Measurements from ENCODE around the gene CAMTA1. TPM values are rescaled to one million over a fixed set of nuclear protein-coding genes. Genes with fewer than 3 reads are reported as not detected.
A peak's percentile ranks its signal among the peaks of the same experiment; 100 is the strongest.

The CAMTA1 gene
- total RNA-seq, 1 experiment from 2014 or later, result 102 TPM

DNA sequence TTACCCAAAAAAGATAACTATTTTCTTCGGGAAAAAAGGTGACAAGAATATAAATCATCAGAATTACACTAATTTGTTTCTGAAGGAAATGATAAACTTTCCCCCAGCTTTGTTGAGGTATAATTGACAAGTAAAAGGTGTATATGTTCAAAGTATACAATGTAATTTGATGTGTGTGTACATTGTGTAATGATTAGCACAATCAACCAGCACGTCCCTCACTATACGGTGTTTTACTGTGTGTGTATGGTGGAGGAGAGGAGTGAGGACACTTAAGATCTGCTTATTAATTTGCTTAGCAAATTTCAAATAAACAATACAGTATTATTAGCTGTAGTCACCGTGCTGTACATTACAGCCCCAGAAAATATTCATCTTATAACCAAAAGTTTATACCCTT is 77.7 kb downstream of the CAMTA1 start:
- in situ Hi-C loops (cut with HindIII; ENCODE audit: low pct_unique_long_range_greater_than_20kb, low sequenced_read_pairs), result no loop called here
- no peak for DNase-seq (ENCODE audit: low read depth)

DNA sequence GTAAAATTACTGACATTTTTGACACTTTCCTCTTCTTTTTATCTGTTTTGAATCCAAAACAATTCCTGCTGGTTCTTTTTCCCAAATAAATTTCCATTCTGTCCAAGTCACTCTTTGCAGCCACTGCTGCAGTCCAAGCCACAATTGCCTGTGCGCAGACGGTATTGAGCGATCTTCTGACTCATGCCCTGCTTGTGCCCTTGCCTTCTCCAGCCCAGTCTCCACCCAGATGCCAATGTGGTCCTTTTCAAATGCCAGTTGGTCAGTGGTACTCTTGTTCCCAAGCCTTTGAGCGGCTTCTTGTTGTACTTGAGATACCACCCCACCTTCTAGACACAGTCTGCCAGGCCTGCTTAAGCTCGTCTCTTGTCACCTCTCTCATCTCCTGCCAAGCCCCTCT is 78.9 kb downstream of the CAMTA1 start:
- no peak for DNase-seq (ENCODE audit: low read depth)
- in situ Hi-C loops (cut with HindIII; ENCODE audit: low pct_unique_long_range_greater_than_20kb, low sequenced_read_pairs), result no loop called here

DNA sequence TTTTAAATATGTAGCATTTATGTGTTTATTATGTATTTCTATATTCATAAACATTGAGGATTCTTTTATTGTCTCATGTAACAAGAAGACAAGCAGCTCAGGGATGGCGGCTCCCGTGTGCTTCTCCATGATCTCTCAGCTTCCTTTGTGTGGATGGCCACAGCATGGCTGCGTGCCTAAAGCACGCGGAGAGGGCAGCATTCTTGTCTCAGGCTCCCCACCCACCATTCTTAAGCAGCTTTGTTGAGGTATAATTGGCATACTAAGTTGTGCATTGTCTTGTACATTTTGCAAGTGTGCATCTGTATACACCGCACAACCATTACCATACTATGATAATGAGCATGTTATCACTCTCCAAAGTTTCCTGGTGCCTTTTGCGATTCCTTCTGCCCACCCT is 81.6 kb downstream of the CAMTA1 start:
- DNase-seq (ENCODE audit: low read depth), result no peak
- in situ Hi-C loops (cut with HindIII; ENCODE audit: low pct_unique_long_range_greater_than_20kb, low sequenced_read_pairs), result no loop called here

DNA sequence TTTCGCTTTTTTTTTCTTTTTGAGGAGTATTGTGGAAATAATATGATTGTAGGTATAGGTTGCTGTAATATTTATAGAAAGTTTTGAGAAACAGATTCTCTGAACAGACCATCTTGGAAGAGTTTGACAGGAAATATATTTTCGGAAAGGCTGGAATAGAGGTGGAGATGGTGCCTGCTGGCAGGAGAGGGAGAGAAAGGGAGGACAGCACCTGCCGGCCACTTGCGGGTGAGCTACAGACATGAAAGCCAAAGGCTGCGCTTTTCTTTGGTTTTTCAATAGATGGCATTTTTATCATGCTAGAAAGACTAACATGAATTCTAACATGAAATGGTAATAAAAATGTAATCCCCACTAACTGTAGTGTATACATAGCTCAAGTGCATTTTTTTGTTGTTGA is 82.1 kb downstream of the CAMTA1 start:
- no peak for DNase-seq (ENCODE audit: low read depth)
- in situ Hi-C loops (cut with HindIII; ENCODE audit: low pct_unique_long_range_greater_than_20kb, low sequenced_read_pairs), result no loop called here

DNA sequence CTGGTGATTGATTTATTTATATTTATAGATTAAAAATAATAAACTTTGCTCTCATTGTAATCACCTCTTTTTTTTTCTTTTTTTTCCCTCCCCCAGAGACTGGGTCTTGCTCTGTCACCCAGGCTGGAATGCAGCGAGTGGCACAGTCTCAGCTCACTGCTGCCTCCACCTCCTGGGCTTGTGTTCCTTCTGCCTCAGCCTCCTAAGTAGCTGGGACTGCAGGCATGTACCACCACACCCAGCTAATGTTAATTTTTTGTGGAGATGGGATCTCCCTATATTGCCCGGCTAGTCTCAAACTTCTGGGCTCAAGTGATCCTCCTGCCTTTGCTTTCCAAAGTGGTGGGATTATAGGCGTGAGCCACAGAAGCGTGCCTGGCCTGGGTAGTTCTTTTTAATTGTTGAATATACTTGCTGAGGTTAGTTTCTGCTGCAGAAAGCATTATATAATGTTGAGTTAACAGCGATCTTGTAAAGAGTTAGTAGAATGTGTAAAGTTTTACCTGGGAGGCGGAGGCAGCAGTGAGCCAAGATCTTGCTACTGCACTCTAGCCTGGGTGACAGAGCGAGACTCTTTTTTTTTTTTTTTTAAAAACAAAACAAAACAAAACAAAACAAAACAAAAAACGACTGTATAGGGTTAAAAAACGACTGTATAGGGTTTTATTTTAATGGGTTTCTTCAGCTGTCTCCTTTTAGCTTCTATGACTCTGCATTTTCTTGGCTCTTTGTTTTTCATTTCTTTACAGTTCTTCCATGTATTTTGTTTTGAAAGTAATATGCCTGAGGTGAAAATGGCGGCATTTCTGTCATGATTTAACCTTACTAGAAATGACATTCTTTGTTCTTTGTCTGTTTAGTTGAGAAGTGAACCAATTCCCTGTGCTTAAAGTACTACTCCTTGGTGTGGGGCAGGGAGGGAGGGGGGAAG is 82.7 kb downstream of the CAMTA1 start:
- DNase-seq (ENCODE audit: low read depth), result peak; percentile 29
- in situ Hi-C loops (cut with HindIII; ENCODE audit: low pct_unique_long_range_greater_than_20kb, low sequenced_read_pairs), result no loop called here

DNA sequence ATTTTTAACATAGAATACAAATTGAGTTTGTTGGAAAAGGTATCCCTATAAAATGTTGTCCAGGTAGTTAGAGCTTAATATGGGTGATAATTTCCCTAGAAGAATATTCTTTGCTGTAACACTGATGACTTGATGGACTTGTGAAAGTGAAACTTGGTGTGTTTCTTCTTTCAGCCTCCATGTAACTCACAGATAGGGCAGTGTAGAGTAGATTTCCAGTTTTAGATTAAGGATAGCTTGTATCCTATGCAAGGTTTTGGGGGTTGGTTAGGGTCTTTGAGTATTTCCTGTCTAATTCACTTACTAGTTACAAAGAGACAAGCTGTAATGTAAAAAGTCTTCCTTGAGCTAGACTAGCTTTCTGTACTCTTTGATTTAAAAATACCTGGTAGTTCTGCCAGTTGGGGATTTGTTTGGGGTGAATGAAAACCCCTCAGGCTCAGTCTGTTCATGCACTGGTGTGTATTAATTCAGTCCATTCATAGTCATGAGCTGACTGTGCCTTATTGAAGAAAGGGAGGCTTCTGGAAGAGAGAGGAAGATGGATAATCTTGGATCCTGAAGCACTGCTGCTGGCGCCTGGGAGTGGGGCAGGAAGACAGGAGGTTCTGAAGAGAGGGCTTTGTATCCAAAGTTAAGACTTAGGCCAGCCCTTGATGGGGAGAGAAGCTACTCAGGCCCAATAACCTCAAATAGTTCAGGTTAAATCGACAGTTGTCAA is 83.6 kb downstream of the CAMTA1 start:
- no peak for DNase-seq (ENCODE audit: low read depth)
- in situ Hi-C loops (cut with HindIII; ENCODE audit: low pct_unique_long_range_greater_than_20kb, low sequenced_read_pairs), result no loop called here

DNA sequence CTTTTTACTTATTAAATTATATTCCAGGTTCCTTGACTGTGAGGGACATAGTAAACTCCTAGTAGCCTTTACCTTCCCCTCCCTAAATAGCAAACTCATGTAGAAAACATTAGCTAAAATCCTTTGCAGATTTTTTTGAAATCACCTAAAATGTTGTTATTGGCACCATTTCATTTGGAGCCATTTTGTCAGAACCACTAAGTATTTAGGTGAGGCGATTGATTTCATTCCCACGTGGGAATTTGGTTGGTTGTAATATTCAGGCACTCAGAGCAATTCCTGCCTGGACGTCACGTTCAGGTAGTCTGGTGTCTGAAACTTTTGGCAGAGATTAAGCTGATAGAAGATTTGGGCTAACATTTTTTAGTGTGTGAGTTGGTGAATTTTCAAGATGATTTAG is 84.3 kb downstream of the CAMTA1 start:
- in situ Hi-C loops (cut with HindIII; ENCODE audit: low pct_unique_long_range_greater_than_20kb, low sequenced_read_pairs), result no loop called here
- DNase-seq (ENCODE audit: low read depth), result no peak

DNA sequence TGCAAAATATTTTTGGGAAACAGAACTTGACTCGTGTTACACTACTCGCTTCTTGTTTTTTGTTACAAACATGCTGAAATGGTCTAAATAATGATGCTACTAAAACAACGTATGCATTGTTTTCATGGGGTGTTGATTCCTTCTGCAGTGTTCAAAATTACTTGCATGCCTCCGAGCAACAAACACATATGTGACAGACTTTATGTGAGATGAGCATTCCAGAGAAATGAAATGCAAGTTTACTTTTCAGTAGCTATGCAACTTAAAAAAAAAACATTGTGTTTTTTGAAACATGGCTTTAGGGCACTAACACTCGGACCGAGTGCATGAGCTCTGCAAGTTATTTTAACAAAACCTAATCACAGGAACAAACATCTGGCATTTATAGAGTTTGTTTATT is 84.8 kb downstream of the CAMTA1 start:
- no peak for DNase-seq (ENCODE audit: low read depth)
- in situ Hi-C loops (cut with HindIII; ENCODE audit: low pct_unique_long_range_greater_than_20kb, low sequenced_read_pairs), result no loop called here

DNA sequence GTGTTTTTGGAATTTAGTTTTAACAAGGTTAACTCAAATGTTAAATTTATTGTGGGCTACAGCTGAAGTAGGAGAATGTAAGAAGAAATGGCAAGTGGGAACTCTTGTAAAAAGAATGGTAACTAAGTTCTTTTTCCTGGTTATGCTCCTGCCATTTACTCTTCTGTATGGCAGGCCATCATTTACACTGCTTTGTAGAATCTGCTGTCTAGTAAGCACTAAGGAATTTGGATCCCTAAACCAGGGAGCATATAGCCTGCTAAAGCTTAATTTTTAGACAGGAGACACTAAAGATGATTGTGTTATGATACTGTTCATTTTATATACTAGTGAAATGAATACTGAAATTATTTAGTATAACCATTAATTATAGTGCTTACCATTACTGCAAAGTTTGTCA is 85.3 kb downstream of the CAMTA1 start:
- DNase-seq (ENCODE audit: low read depth), result no peak

DNA sequence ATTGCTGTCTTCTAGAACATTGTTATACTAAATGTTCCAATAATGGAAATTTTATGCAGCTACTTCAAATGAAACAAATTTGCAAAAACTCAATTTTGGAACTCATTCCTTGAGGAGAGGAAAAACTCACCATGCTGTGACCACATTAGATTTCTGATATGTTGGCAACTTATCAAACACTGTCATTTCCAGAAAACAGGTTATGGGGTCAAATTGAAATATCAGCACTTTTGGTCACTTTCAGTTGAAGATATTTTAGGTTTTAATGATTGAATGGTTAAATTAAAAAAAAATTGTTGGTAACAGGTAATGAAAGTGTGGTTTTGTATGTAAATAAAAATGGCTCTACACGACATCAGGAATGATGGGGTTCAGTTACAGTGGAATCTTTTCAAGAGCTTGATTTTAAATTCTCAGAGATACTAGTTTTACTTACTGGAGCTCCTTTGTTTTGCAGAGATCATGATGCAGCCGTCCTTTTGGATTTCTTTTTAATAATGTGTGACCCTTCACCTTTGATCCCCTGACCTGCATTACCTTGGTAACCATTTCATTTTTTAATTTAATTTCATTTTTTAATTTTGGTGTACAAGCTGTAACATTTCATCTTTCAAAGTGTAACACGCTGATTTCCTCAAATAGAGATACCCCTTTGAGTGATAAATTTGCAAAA is 86.2 kb downstream of the CAMTA1 start:
- no peak for DNase-seq (ENCODE audit: low read depth)
- in situ Hi-C loops (cut with HindIII; ENCODE audit: low pct_unique_long_range_greater_than_20kb, low sequenced_read_pairs), result no loop called here

More for the DNA sequence above, 85.3 kb downstream of the CAMTA1 start:
- in situ Hi-C loops (cut with HindIII; ENCODE audit: low pct_unique_long_range_greater_than_20kb, low sequenced_read_pairs), result no loop called here

DNA sequence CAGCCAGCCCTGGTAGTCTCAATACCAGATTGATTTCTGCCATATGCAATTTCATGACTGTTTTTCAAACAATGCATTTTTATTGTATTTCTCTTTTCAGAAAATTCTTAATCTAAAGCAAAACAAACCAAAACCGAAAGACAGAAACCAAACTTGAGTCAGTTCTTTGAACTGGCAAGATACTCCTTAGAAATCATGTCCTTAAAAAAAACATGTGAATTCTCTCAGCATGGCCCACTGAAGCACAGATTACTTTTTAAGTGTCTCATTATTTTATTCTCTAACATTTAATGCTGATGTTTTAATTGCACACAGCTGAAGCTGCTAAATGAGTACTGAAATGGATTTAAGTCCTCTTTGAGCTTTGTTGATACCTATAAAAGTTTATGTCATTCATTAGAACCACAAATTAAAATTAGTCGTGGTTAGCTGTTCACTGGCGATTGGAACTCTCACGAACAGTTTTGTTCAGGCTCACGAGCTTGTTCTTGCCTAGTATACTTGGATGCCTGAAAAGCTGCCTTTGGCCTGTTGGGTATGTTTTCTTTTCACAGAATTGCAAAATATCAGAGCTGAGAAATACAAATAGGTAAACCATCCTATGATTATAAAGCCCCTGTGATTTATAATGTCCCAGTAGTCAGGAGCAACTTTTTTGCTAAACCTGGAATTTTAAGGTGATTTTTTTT is 87.5 kb downstream of the CAMTA1 start:
- no peak for DNase-seq (ENCODE audit: low read depth)
- in situ Hi-C loops (cut with HindIII; ENCODE audit: low pct_unique_long_range_greater_than_20kb, low sequenced_read_pairs), result no loop called here

DNA sequence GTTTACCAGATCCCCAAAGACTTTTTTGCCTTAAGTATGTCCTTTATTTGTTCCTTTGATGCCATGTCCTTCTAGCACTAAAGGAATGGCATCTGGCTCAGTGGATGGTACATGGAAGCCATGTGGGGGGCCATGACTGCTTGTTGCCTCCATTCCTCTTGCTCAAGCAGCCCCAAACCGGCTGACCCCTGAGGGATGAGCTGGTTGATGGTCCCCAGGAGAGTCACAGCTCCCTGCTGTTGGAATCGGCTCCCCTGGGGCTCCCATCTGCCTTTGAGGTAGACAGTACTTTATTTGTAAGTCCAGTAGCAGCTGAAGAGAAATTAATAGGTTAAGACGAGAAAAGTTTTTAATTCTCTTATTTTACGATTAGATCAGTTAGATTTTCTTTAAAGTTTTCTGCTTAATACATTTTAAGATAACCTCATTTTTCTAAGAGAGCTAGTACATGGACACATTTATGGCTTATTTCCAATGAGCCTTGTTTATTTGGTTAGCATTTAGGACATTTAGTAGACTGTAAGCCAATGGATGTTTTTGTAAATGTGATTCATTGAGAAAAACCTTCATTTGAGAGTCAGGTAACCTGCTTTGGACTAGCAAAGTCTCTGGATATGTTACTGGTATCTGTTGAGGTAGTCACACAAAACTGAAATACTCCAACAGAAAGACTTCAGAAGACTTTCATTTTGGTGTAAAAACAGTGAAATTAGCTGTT is 88.2 kb downstream of the CAMTA1 start:
- DNase-seq (ENCODE audit: low read depth), result no peak
- in situ Hi-C loops (cut with HindIII; ENCODE audit: low pct_unique_long_range_greater_than_20kb, low sequenced_read_pairs), result no loop called here

DNA sequence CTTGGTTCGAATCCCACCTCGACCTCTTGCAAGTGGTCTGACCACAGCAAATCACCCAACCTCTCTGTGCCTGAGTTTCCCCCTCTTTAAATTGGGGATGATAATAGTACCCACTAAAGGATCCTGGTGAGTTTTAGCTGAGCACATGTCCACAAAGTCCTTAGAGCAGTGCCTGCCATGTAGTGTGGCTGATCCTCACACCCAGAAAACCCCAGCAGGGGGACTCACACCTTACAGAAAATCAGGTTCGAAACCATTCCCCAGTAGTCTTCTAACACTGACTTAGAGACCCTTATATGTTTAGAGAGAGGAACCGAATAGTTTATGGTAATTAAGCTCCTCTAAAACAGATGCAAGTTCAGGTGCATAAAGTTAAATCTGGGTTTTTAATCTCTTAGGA is 89.0 kb downstream of the CAMTA1 start:
- in situ Hi-C loops (cut with HindIII; ENCODE audit: low pct_unique_long_range_greater_than_20kb, low sequenced_read_pairs), result no loop called here
- no peak for DNase-seq (ENCODE audit: low read depth)

DNA sequence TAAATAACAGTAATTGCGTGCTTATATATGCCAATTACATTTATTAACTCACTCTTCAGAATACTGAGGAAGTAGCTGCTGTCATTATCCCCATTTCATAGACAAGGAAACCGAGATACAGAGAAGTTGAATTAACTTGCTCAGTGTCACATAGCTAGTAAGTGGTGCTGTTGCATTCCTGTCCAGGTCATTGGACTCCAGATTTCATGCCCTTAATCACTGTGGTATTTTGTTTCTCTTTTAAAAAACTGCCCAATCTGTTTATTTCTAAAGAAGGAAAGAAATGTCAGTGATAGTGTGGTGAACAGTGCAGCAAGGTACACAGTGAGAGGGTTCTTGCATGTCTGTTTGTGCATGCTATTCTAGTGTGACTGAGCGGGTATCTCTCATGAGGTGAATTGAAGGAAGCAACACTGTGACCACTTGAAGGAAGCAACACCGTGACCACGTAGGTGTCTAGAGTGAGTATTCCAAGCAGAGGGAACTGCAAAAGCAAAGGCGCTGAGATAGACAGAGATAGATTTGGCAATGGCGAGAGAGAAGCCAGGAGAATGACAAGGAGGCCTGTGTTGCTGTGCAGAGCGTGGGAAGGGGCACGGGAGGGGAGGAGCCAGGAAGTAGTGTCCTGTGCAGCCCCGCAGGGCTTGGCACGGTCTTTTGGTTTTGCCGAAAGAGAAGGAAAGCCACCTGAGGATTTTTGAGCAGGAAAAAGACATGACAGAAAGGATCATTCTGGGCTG is 95.9 kb downstream of the CAMTA1 start:
- DNase-seq (ENCODE audit: low read depth), result no peak
- in situ Hi-C loops (cut with HindIII; ENCODE audit: low pct_unique_long_range_greater_than_20kb, low sequenced_read_pairs), result loop anchor here (25.0 kb wide), 1 partner anchor 169 kb away; the partner anchor contains the start of gene DNAJC11

DNA sequence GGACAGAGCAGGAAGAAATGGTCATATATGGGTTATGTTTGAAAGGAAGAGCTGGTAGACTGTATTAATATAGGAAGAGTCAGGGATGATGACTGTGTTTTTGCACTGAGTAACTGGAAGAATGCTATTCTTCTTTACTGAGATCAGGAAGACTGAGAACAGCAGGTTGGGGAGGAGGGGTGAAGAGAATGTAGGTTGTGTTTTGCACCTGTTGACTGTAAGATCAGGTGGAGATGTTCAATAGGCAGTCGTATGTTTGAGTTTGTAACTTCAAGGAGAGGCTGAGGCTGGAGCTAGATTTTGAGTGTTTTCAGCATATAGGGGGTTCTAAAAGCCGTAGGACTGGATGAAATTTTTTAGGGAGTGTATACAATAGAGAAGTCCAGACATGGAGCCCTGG is 97.2 kb downstream of the CAMTA1 start:
- in situ Hi-C loops (cut with HindIII; ENCODE audit: low pct_unique_long_range_greater_than_20kb, low sequenced_read_pairs), result loop anchor here (25.0 kb wide), 1 partner anchor 170 kb away; the partner anchor contains the start of gene DNAJC11
- no peak for DNase-seq (ENCODE audit: low read depth)

DNA sequence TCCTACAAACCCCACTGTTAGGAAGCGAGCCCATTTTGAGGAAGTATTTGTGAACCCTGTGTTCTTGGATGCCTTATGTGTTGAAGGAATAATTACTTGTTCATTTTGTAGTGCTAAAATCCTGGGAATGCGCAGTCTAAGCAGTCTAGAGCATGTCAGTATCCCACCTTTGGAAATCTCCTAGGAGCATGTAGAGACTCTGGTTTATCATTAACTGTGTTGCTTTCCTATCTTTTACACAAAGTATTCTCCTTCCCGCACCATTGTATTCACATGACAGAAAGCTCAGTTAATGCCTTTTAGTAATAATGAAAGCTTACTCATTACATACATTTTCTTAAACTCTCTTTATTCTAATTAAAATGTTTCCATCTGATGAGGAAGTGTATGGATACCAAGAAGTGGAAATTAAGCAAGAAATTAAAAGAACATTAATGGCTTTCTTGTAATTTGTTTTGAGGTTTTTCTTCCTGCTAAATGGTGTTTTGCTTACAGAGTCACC is 99.4 kb downstream of the CAMTA1 start:
- in situ Hi-C loops (cut with HindIII; ENCODE audit: low pct_unique_long_range_greater_than_20kb, low sequenced_read_pairs), result loop anchor here (25.0 kb wide), 1 partner anchor 172 kb away; the partner anchor contains the start of gene DNAJC11
- DNase-seq (ENCODE audit: low read depth), result no peak

DNA sequence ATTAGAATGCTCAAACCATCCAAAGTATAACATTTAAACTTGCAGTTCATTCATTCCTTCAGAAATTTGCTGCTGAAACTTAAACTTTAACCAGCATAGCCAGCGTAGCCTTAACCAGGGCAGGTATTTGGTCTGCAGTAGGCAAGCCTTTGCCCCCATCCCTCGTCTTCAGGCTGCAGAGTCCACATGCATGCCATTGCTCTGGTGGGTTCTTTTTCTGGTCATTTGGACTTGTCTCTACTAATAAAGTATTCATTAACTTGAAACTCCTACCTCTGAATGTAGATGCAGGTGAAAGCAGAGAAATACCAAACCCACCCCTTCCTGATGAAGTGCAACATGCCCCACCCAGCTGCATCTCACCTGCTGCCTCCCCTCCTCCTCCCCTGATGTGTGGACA is 100.2 kb downstream of the CAMTA1 start:
- in situ Hi-C loops (cut with HindIII; ENCODE audit: low pct_unique_long_range_greater_than_20kb, low sequenced_read_pairs), result loop anchor here (25.0 kb wide), 1 partner anchor 173 kb away; the partner anchor contains the start of gene DNAJC11
- DNase-seq (ENCODE audit: low read depth), result no peak

Data from Caki2 (cell line).